K562 (cell line): ENCODE measurements around the gene GPN3. TPM values are rescaled to one million over a fixed set of nuclear protein-coding genes. Genes with fewer than 3 reads are reported as not detected.

Experiments
- ATF3 ChIP-seq, 2 experiments: fragments of 450-650 bp in 1 of 2; sonication (generic) in 1 of 2; formaldehyde crosslinking in 1 of 2; IDR thresholded peaks in 1 of 2; conservative IDR thresholded peaks in 1 of 2; 2 replicates each; pipeline versions ENCODE4 v1.6.1 to v1.8.1; 2016 to 2023; ENCODE audit warnings: mild to moderate bottlenecking in 2 of 2, moderate library complexity in 2 of 2, inconsistent platforms in 1 of 2, missing genetic modification reagents in 1 of 2
- CEBPG ChIP-seq, 3 experiments: fragments of 200-800 bp in 1 of 3; sonication (Bioruptor generic) in 1 of 3; sonication (generic) in 1 of 3; formaldehyde crosslinking in 1 of 3; IDR thresholded peaks in 2 of 3; conservative IDR thresholded peaks in 1 of 3; 2 replicates each; pipeline versions ENCODE4 v1.6.1 to v1.8.0; 2016 to 2022; ENCODE audit warnings: missing compliant biosample characterization in 2 of 3, missing genetic modification characterization in 2 of 3, mild to moderate bottlenecking in 1 of 3, missing genetic modification reagents in 1 of 3
- DMBX1 ChIP-seq: fragments of 250-450 bp; sonication (Bioruptor Pico); IDR thresholded peaks from 2 replicates; pipeline ENCODE4 v1.8.0; 2022; ENCODE audit warnings: inconsistent platforms, mild to moderate bottlenecking, moderate library complexity, borderline replicate concordance
- E2F6 ChIP-seq, 2 experiments: IDR thresholded peaks; 2 replicates each; pipeline ENCODE4 v1.6.1; 2011; ENCODE audit warnings: borderline replicate concordance in 1 of 2, control low read depth in 1 of 2, low read depth in 1 of 2, low read length in 1 of 2, mild to moderate bottlenecking in 1 of 2, mixed read lengths in 1 of 2, moderate library complexity in 1 of 2; ENCODE audit not compliant: insufficient read depth in 1 of 2, insufficient read length in 1 of 2, poor library complexity in 1 of 2, severe bottlenecking in 1 of 2; ENCODE audit errors: extremely low read depth in 1 of 2
- ETV1 ChIP-seq: fragments of 450-650 bp; conservative IDR thresholded peaks from 2 replicates; pipeline ENCODE4 v1.6.1; 2016; ENCODE audit warnings: missing genetic modification characterization, control low read depth, low read depth, missing compliant biosample characterization
- HDAC6 ChIP-seq: IDR thresholded peaks from 2 replicates; pipeline ENCODE4 v1.6.1; 2012; ENCODE audit warnings: low read depth, mild to moderate bottlenecking, control low read depth, inconsistent platforms, low read length, moderate library complexity
- PHF8 ChIP-seq: fragments of 200-600 bp; sonication (generic); IDR thresholded peaks from 2 replicates; pipeline ENCODE4 v1.6.1; 2012; ENCODE audit warnings: mixed run types, mild to moderate bottlenecking, inconsistent platforms, low read length, moderate library complexity, borderline replicate concordance
- POLR2B ChIP-seq: fragments of 450-650 bp; IDR thresholded peaks from 2 replicates; pipeline ENCODE4 v1.6.1; 2018; ENCODE audit warnings: low read depth; ENCODE audit not compliant: partially characterized antibody
- SIRT6 ChIP-seq: IDR thresholded peaks from one replicate; pipeline ENCODE4 v1.6.1; 2012; ENCODE audit warnings: low read depth, mild to moderate bottlenecking, control low read depth, inconsistent platforms, low read length, moderate library complexity
- SLC30A9 ChIP-seq: fragments of 250-450 bp; sonication (Bioruptor Pico); IDR thresholded peaks from 2 replicates; pipeline ENCODE4 v1.8.0; 2022; ENCODE audit warnings: mild to moderate bottlenecking, moderate library complexity
- SRSF7 ChIP-seq: fragments of 200-400 bp; formaldehyde crosslinking; optimal IDR thresholded peaks from 2 replicates; pipeline ENCODE3; 2017; ENCODE audit warnings: mild to moderate bottlenecking, low read depth, low read length
- ZNF212 ChIP-seq: fragments of 450-650 bp; formaldehyde crosslinking; IDR thresholded peaks from 2 replicates; pipeline ENCODE4 v1.4.0; 2020; ENCODE audit warnings: mild to moderate bottlenecking
- ZNF324 ChIP-seq: fragments of 250-450 bp; sonication (Bioruptor Pico); IDR thresholded peaks from 2 replicates; pipeline ENCODE4 v1.4.0; 2020; ENCODE audit warnings: mild to moderate bottlenecking
- ZNF551 ChIP-seq: fragments of 250-450 bp; sonication (Bioruptor Pico); IDR thresholded peaks from 2 replicates; pipeline ENCODE4 v1.5.0; 2021; ENCODE audit warnings: mild to moderate bottlenecking, moderate library complexity
- polyA plus RNA-seq, 8 experiments: library from polyadenylated mRNA; depleted of rRNA in 4 of 8; stranded (reverse) in 5 of 8; unstranded in 3 of 8; fragments of >200 nt; fragmentation: Nextera tagmentation in 2 of 8; fragmentation: Illumina TruSeq in 1 of 8; extraction: Ambion mirVana in 2 of 8; extraction: Trizol in 1 of 8; gene quantifications; 2 replicates each; pipeline versions ENCODE4 v1.2.1 to v1.2.3, GENCODE V29; 2011 to 2014; ENCODE audit warnings: inconsistent platforms in 1 of 8, missing spikeins in 1 of 8
- total RNA-seq, 7 experiments: library from RNA; depleted of rRNA in 6 of 7; stranded (reverse); fragments of >200 nt in 6 of 7; fragmentation: Illumina TruSeq in 2 of 7; extraction: Trizol in 2 of 7; gene quantifications; 2 replicates each; pipeline versions ENCODE4 v1.2.1 to v1.2.3, GENCODE V29; 2011 to 2021; ENCODE audit warnings: low replicate concordance in 1 of 7

Gene GPN3
- total and polyA plus RNA-seq, 9 of the 15 experiments (the other 6 are each of a cell fraction or from before 2014, with no cell fraction given), result 35.8 to 123 (median 64.2) TPM

GRCh38 chr12:110498984-110499706 lies 31.1 kb upstream of the GPN3 start (continued):
- TF ChIP-seq POLR2B (no peak), E2F6 (IDR thresholded peaks at IDR 0.05; ENCODE audit: borderline replicate concordance in 1 of 2, extremely low read depth in 1 of 2, insufficient read depth in 1 of 2, insufficient read length in 1 of 2, low read depth in 1 of 2, low read length in 1 of 2, poor library complexity in 1 of 2, severe bottlenecking in 1 of 2) (peak; percentile 70 to 77), SRSF7 (no peak), SLC30A9 (no peak), SIRT6 (no peak), ZNF212 (CRISPR knock-in tag) (no peak), ZNF551 (CRISPR knock-in tag) (no peak), PHF8 (no peak), DMBX1 (CRISPR knock-in tag) (no peak), ETV1 (tag) (0 out of 2 replicates have a peak, but pooled peaks have one; percentile 11), ZNF324 (CRISPR knock-in tag) (no peak), ATF3 (IDR thresholded peaks at IDR 0.05) (0 out of 2 replicates have a peak, but pooled peaks have one; percentile 21), ATF3 (CRISPR knock-in tag; conservative IDR thresholded peaks at IDR 0.05) (no peak), HDAC6 (no peak), CEBPG (CRISPR knock-in tag; IDR thresholded peaks at IDR 0.05) (no peak), CEBPG (tag; conservative IDR thresholded peaks at IDR 0.05 in 1 of 2, IDR thresholded peaks at IDR 0.05 in 1 of 2) (peak in 1 of 2 experiments; percentile 29; a peak in 1 of 4 replicates)
